Thoracic aorta (tissue), 2 donors: Measurements from ENCODE around the gene NIPBL. TPM values are rescaled to one million over a fixed set of nuclear protein-coding genes. Genes with fewer than 3 reads are reported as not detected.

ENCODE experiments used
- ATAC-seq: fragments of 150-250 bp; one replicate; pipeline ENCODE4 v1.8.0; 2017; ENCODE audit warnings: low read depth; ENCODE audit not compliant: insufficient number of reproducible peaks, low FRiP score
- DNase-seq: peaks from one replicate; pipeline ENCODE4 v3.0.0-alpha.2; 2020; ENCODE audit warnings: low spot score
- H3K27ac ChIP-seq, 2 donors: fragments of 200-600 bp; sonication (generic); 1 replicate in 1 of 2; 2 replicates in 1 of 2; pipeline ENCODE4 v1.5.1; 2016; ENCODE audit warnings: mild to moderate bottlenecking in 2 of 2, moderate library complexity in 2 of 2
- H3K27me3 ChIP-seq: fragments of 200-600 bp; sonication (generic); replicated peaks from 2 replicates; pipeline ENCODE4 v1.6.0; 2016; ENCODE audit warnings: mild to moderate bottlenecking; ENCODE audit not compliant: insufficient read depth
- H3K36me3 ChIP-seq: fragments of 200-600 bp; sonication (generic); one replicate; pipeline ENCODE4 v1.5.1; 2016
- H3K4me1 ChIP-seq, 2 donors: fragments of 200-600 bp; sonication (generic); 1 replicate in 1 of 2; 2 replicates in 1 of 2; pipeline versions ENCODE4 v1.5.1 to v1.6.0; 2016; ENCODE audit warnings: low read depth in 2 of 2, mild to moderate bottlenecking in 1 of 2; ENCODE audit not compliant: control insufficient read depth in 1 of 2
- H3K4me3 ChIP-seq: fragments of 200-600 bp; sonication (generic); 2 replicates; pipeline ENCODE4 v1.5.1; 2016; ENCODE audit warnings: mild to moderate bottlenecking
- H3K9me3 ChIP-seq: fragments of 200-600 bp; sonication (generic); 2 replicates; pipeline ENCODE4 v1.5.1; 2016
- total RNA-seq, 2 donors: library from RNA; depleted of rRNA; stranded (reverse); fragments of >200 nt; gene quantifications; one replicate each; pipeline versions ENCODE4 v1.1.0 to v1.2.3, GENCODE V29; 2016
- TF ChIP-seq, protein P1 (sequence below): fragments of 200-600 bp; sonication (generic); IDR thresholded peaks from one replicate; pipeline ENCODE4 v1.5.1; 2019; ENCODE audit warnings: antibody characterized with exemption

Gene NIPBL
- total RNA-seq, 2 donors from 2014 or later: 38.6 to 50.8 TPM

GRCh38 chr5:36934740-36935356 is 58.3 kb downstream of the NIPBL start:
- H3K36me3 ChIP-seq: no peaks in the 10 kb centered on the region
- H3K4me1 ChIP-seq: peaks cover 21 to 53% of the 10 kb centered on the region in 2 donors
- ATAC-seq (no peak), DNase-seq (no peak)
- no peak overlapping the region for H3K4me3 ChIP-seq
- H3K27ac ChIP-seq: no peak overlapping the region
- H3K27me3 ChIP-seq: no peaks in the 10 kb centered on the region
- TF ChIP-seq, protein P1, sequence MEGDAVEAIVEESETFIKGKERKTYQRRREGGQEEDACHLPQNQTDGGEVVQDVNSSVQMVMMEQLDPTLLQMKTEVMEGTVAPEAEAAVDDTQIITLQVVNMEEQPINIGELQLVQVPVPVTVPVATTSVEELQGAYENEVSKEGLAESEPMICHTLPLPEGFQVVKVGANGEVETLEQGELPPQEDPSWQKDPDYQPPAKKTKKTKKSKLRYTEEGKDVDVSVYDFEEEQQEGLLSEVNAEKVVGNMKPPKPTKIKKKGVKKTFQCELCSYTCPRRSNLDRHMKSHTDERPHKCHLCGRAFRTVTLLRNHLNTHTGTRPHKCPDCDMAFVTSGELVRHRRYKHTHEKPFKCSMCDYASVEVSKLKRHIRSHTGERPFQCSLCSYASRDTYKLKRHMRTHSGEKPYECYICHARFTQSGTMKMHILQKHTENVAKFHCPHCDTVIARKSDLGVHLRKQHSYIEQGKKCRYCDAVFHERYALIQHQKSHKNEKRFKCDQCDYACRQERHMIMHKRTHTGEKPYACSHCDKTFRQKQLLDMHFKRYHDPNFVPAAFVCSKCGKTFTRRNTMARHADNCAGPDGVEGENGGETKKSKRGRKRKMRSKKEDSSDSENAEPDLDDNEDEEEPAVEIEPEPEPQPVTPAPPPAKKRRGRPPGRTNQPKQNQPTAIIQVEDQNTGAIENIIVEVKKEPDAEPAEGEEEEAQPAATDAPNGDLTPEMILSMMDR: no peak
- H3K9me3 ChIP-seq: no peaks in the 10 kb centered on the region

- DNase-seq (no peak), ATAC-seq (no peak)
- Histone ChIP-seq H3K4me1 (peaks cover 23 to 55% of the 10 kb centered on the region in 2 donors), H3K27ac (no peak overlapping the region), H3K27me3 (no peaks in the 10 kb centered on the region), H3K36me3 (no peaks in the 10 kb centered on the region), H3K4me3 (no peak overlapping the region), H3K9me3 (no peaks in the 10 kb centered on the region)
- TF ChIP-seq, protein P1: no peak
These were observed 59.2 kb downstream of the NIPBL start for GRCh38 chr5:36935805-36936204.

GRCh38 chr5:36936309-36936708 is 59.7 kb downstream of the NIPBL start:
- Histone ChIP-seq H3K4me3 (no peak overlapping the region), H3K4me1 (peaks cover 23 to 52% of the 10 kb centered on the region in 2 donors), H3K27me3 (no peaks in the 10 kb centered on the region), H3K27ac (no peak overlapping the region), H3K36me3 (no peaks in the 10 kb centered on the region), H3K9me3 (no peaks in the 10 kb centered on the region)
- TF ChIP-seq, protein P1: no peak
- no peak for DNase-seq
- no peak for ATAC-seq

DNA sequence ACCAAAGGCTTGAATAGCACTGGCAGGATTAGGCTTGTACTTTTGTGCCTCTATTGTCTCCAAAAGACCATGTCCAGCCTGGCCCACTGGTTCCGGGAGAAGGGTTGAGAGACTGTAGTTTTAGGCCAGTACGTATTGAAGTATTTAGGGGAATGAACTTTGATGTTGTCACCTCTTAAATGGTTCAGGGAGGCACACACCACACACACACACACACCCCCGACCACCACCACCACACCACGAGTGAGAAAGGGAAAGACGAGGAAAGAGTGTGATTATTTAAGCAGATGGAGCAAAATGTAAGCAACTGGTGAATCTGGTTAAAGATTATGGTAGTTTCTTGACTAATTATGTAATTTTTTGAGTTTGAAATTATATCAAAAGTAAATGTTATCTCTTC is 61.6 kb downstream of the NIPBL start:
- Histone ChIP-seq H3K27ac (no peak overlapping the region), H3K27me3 (no peaks in the 10 kb centered on the region), H3K9me3 (no peaks in the 10 kb centered on the region), H3K36me3 (no peaks in the 10 kb centered on the region), H3K4me1 (peaks cover 23 to 43% of the 10 kb centered on the region in 2 donors), H3K4me3 (no peak overlapping the region)
- TF ChIP-seq, protein P1: no peak
- DNase-seq: no peak
- ATAC-seq: no peak

DNA sequence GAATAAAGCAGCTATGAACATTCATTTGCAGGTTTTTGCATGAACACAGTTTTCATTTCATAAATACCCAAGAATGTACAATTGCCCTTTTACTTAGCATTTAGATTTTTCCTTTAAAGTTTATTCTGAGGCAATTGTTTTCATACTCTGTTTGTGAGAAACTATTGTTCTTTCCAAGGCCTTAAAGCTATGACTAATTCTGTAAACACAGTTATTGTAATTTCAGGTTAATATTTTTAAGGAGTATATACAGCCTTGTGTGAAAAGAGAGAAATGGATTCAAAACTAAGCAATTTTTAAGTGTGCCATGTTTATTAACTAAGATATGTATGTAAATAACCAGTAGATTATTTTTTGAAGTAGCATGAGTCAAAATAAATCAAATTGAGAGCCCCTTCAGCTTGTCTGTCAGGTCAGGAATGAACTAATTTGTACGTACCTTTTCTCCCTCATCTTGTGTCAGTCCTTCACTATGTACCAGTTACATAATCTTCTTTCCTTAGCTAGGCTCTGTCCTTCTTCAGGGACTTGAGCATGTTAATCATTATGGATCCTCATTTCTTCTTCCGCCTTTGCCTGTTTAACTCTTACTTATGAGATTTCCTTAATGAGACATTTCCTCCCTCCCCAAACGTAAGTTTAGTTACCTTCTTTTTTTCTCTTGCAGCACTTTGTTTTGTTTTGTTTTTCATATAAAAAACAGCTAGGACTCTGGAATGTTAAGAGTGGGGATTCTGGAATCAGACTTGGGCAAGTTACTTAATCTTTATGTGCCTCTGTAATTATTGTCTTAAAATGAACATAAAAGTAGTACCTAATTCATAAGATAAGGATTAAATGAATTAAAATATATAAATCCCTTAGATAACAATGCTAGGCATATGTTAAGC is 63.6 kb downstream of the NIPBL start:
- Histone ChIP-seq H3K4me3 (no peak overlapping the region), H3K9me3 (no peaks in the 10 kb centered on the region), H3K27ac (no peak overlapping the region), H3K36me3 (no peaks in the 10 kb centered on the region), H3K4me1 (peaks cover 25 to 33% of the 10 kb centered on the region in 2 donors), H3K27me3 (no peaks in the 10 kb centered on the region)
- TF ChIP-seq, protein P1: no peak
- DNase-seq (no peak), ATAC-seq (no peak)
